ENCODE measurements around the gene ERVH48-1.
"Not testable (repeated sequence)": the region's sequence is repeated elsewhere in the genome, so short reads cannot be mapped to it uniquely, and the experiment has no call there.

GRCh38 chr21:42933973-42934372 lies 8.5 kb upstream of the ERVH48-1 start:
- TF ChIP-seq, protein P1, sequence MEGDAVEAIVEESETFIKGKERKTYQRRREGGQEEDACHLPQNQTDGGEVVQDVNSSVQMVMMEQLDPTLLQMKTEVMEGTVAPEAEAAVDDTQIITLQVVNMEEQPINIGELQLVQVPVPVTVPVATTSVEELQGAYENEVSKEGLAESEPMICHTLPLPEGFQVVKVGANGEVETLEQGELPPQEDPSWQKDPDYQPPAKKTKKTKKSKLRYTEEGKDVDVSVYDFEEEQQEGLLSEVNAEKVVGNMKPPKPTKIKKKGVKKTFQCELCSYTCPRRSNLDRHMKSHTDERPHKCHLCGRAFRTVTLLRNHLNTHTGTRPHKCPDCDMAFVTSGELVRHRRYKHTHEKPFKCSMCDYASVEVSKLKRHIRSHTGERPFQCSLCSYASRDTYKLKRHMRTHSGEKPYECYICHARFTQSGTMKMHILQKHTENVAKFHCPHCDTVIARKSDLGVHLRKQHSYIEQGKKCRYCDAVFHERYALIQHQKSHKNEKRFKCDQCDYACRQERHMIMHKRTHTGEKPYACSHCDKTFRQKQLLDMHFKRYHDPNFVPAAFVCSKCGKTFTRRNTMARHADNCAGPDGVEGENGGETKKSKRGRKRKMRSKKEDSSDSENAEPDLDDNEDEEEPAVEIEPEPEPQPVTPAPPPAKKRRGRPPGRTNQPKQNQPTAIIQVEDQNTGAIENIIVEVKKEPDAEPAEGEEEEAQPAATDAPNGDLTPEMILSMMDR (IDR thresholded peaks at IDR 0.05) = not testable (repeated sequence)
- not testable (repeated sequence) for TF ChIP-seq POLR2A (IDR thresholded peaks at IDR 0.05)

Measured in testis (tissue), 2 donors.